ENCODE results near the gene GRIK5.

- TF ChIP-seq CTCF (IDR thresholded peaks at IDR 0.05) (no peak), POLR2A (IDR thresholded peaks at IDR 0.05) (no peak)
Measured at GRCh38 chr19:42064432-42064831, 5.6 kb downstream of the GRIK5 start.

All from right lobe of liver (tissue), 4 donors.